Neural crest cell (in vitro differentiated cells): Measurements from ENCODE around the gene CIAO3. TPM values are rescaled to one million over a fixed set of nuclear protein-coding genes. Genes with fewer than 3 reads are reported as not detected.

Experiments
- DNase-seq: peaks from one replicate; pipeline ENCODE4 v3.0.0; 2021; ENCODE audit warnings: low read depth, mixed read lengths, low spot score
- H3K27ac Mint-ChIP-seq: one replicate; pipeline ENCODE4 v1.8.0; 2021; ENCODE audit warnings: mild to moderate bottlenecking, mixed read lengths; ENCODE audit not compliant: unreplicated experiment
- H3K27me3 Mint-ChIP-seq: 2 replicates; pipeline ENCODE4 v1.8.0; 2021; ENCODE audit warnings: low read depth, mild to moderate bottlenecking, mixed read lengths
- H3K36me3 Mint-ChIP-seq: 2 replicates; pipeline ENCODE4 v1.8.0; 2021; ENCODE audit warnings: low read depth, mild to moderate bottlenecking, mixed read lengths
- H3K4me1 Mint-ChIP-seq: 2 replicates; pipeline ENCODE4 v1.8.0; 2021; ENCODE audit warnings: mixed read lengths
- H3K4me3 Mint-ChIP-seq: one replicate; pipeline ENCODE4 v1.8.0; 2021; ENCODE audit warnings: mild to moderate bottlenecking, mixed read lengths
- H3K9me3 Mint-ChIP-seq: 2 replicates; pipeline ENCODE4 v1.8.0; 2021; ENCODE audit warnings: mixed read lengths
- total RNA-seq: library from RNA; stranded (reverse); gene quantifications from 2 replicates; pipeline ENCODE4 v1.2.1, GENCODE V29; 2021
- TF ChIP-seq, protein P1 (sequence below): fragments of 200-600 bp; sonication (generic); conservative IDR thresholded peaks from 2 replicates; pipeline ENCODE4 v1.5.0; 2021; ENCODE audit warnings: antibody characterized with exemption, mild to moderate bottlenecking

Gene CIAO3
- total RNA-seq, 1 donor from 2014 or later, result 45.9 TPM

GRCh38 chr16:739560-740458 lies 988 bp downstream of the CIAO3 start:
- Mint-ChIP-seq H3K36me3 (no peaks in the 10 kb centered on the region), H3K4me1 (no peaks in the 10 kb centered on the region), H3K9me3 (no peaks in the 10 kb centered on the region), H3K27me3 (no peaks in the 10 kb centered on the region), H3K4me3 (peak overlapping the region; percentile 81), H3K27ac (no peak overlapping the region)
- TF ChIP-seq, protein P1, sequence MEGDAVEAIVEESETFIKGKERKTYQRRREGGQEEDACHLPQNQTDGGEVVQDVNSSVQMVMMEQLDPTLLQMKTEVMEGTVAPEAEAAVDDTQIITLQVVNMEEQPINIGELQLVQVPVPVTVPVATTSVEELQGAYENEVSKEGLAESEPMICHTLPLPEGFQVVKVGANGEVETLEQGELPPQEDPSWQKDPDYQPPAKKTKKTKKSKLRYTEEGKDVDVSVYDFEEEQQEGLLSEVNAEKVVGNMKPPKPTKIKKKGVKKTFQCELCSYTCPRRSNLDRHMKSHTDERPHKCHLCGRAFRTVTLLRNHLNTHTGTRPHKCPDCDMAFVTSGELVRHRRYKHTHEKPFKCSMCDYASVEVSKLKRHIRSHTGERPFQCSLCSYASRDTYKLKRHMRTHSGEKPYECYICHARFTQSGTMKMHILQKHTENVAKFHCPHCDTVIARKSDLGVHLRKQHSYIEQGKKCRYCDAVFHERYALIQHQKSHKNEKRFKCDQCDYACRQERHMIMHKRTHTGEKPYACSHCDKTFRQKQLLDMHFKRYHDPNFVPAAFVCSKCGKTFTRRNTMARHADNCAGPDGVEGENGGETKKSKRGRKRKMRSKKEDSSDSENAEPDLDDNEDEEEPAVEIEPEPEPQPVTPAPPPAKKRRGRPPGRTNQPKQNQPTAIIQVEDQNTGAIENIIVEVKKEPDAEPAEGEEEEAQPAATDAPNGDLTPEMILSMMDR, result no peak
- DNase-seq, result no peak

DNA sequence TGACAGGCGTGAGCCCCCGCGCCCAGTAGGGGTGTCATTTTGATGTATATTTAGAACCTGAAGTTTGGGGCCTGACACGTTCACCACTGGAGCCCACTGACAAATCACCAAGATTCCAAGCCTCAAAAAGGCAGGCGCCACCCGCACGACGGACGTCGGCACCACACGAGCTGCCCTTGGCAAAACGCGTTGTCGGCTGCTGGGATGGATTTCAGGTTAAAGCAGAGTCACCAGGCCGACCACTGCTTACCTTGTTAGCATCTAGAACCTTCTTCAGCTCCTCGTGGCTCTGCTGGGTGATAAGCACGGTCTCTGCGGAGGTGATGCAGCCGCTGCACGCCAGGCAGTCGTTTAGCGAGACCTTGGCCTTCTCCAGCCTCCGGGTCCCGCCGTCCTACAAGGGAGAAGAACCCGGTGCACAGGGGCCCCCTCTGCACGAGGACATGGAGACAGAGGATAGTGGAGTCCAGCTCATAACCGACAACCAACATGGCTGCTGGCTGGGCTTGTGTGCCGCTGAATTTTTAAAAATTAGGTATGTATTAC lies 3.8 kb downstream of the CIAO3 start:
- H3K27me3 Mint-ChIP-seq, result no peaks in the 10 kb centered on the region
- DNase-seq, result no peak
- TF ChIP-seq, protein P1, result no peak
- H3K36me3 Mint-ChIP-seq, result no peaks in the 10 kb centered on the region
- no peaks in the 10 kb centered on the region for H3K9me3 Mint-ChIP-seq
- H3K4me3 Mint-ChIP-seq, result peak overlapping the region; percentile 54
- H3K4me1 Mint-ChIP-seq, result no peaks in the 10 kb centered on the region
- no peak overlapping the region for H3K27ac Mint-ChIP-seq

DNA sequence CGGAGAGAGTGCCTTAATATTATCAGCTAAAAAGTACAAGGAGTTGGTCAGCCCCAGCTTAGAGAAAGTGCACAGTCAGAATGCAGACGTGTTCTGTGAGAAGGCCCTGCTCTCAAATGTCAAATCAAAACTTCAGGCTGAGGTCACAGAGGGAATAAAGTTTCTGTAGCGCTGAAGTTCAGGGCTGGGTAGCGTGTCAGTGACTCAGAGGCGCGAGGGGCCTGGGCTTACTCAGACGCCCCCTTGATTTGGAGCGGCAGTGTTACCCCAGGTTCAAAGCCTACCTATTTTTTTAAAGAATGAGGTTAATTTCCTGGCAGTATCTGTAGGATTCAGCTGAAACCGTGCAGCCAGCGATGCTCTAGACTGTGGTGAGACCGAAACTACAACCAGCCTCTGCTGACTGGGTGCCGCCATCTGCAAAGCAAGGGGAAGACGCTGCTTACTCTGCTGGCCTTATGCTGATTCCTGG lies 4.8 kb downstream of the CIAO3 start:
- Mint-ChIP-seq H3K4me1 (no peaks in the 10 kb centered on the region), H3K36me3 (no peaks in the 10 kb centered on the region), H3K9me3 (no peaks in the 10 kb centered on the region), H3K27me3 (no peaks in the 10 kb centered on the region), H3K27ac (no peak overlapping the region), H3K4me3 (peak overlapping the region; percentile 41)
- TF ChIP-seq, protein P1, result no peak
- DNase-seq, result no peak

DNA sequence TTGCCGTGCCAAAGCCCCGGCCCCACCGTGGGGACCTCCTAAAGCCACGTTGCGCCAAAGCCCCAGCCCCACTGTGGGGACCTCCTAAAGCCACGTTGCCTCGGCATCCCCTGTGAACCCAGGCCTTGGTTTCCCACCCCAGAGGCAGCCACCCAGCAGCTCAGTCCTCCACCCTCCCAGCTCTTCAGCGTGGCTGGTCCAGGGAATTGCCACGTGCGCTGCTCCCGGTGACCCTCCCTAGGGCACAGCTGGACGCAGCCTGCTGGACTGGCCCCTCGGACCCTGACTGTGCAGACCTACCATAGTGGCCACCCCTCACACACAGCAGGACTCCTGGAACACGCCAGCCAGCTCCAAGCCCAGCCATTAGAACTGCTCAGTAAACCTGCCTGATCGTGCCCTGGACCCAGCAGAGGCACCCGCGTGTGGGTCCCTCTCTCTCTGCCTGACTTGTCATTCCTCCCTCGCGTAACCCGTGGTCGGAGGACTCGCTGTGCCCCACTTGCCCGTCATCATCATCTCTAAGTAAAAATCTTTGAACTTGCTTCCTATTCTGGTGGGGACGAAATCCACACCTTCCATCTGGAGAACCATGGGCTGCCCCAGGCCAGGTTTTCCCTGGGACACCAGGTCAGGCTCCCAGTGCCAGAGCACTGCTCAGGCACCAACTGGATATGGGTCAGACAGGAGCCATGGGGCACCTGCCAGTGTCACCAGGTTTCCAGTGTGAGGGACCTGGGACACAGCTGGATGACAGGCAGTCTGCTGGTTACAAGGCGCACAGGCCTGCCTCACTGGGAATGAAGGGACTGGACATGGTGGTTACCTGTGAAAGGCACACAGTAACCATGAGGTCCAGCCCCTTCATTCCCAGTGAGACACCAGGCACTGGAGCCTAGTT lies 5.6 kb downstream of the CIAO3 start:
- TF ChIP-seq, protein P1, result no peak
- Mint-ChIP-seq H3K36me3 (no peaks in the 10 kb centered on the region), H3K4me1 (no peaks in the 10 kb centered on the region), H3K27ac (no peak overlapping the region), H3K4me3 (peak overlapping the region; percentile 50), H3K27me3 (no peaks in the 10 kb centered on the region), H3K9me3 (no peaks in the 10 kb centered on the region)
- no peak for DNase-seq

- TF ChIP-seq, protein P1, result no peak
- DNase-seq, result no peak
- H3K9me3 Mint-ChIP-seq, result no peaks in the 10 kb centered on the region
- no peaks in the 10 kb centered on the region for H3K4me1 Mint-ChIP-seq
- no peaks in the 10 kb centered on the region for H3K27me3 Mint-ChIP-seq
- no peak overlapping the region for H3K27ac Mint-ChIP-seq
- no peak overlapping the region for H3K4me3 Mint-ChIP-seq
- H3K36me3 Mint-ChIP-seq, result no peaks in the 10 kb centered on the region
Observed at GRCh38 chr16:734208-734980, 6.4 kb downstream of the CIAO3 start.
